ENCODE data around the gene ZNF521.

ZNF521 gene

DNA sequence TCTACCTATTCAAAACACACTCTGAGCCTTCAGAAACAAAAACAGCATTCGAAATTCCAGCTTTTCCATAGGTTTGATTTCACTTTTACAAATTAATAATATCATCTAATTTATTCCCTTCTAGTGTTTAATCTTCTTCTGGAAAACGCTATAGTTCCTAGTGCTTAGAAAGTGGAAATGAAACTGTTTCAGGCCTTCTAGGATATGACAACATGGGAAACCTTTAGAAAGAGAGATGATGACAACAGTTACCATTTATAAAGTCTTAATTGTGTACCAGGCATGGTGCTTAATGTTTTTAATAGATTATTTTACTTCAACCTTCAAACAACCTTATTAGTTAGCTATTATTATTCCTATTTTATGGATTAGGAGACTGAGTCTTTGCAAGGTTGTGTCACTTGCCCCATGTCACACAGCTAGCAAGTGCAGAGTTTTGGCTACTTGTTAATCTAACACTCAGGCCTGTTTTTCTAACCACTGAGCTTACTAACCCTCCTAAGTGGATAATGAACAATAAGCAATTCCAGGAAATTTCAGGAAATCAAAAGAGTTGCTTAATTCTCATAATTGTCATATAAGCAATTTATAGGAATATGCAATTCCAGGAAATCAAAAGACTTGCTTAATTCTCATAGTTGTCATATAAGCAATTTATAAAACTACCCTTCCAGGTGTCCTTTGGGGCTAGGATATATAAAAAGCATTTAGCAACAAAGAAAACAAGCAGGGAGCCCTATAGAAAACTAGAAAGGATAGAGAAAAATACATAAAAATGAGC, 206.0 kb downstream of the ZNF521 start:
- Histone ChIP-seq H3K27me3 (ENCODE audit: control insufficient read depth, insufficient read depth, low read length) (no peaks in the 10 kb centered on the region), H3K36me3 (ENCODE audit: control insufficient read depth, low read depth, low read length) (no peaks in the 10 kb centered on the region), H3K4me1 (ENCODE audit: control insufficient read depth, low read depth, low read length) (no peaks in the 10 kb centered on the region), H3K27ac (ENCODE audit: low read length) (no peak overlapping the region), H3K9ac (ENCODE audit: low read length) (no peak overlapping the region), H3K4me3 (ENCODE audit: low read length) (no peak overlapping the region), H3K9me3 (ENCODE audit: control insufficient read depth, low read depth, low read length) (no peaks in the 10 kb centered on the region)

DNA sequence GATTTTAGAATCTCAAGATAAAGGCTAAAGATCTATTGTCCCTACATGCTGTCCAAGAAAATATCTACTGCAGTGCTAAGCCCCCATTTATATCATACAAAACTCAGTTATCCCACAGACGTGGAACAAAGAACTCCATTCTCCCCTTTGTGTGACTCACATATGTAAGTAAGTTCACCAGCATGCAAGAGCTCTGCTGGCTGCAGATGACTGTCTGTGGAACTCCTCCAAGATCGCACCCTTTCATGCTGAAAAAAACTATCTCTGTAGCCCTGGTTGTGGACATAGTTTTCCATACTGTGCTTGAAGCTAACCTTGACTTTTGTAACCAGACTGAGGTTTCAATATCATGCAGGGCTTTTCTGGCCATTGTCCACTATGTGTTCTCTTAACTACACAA, 207.1 kb downstream of the ZNF521 start:
- H3K27me3 ChIP-seq (ENCODE audit: control insufficient read depth, insufficient read depth, low read length) = no peaks in the 10 kb centered on the region
- no peaks in the 10 kb centered on the region for H3K36me3 ChIP-seq (ENCODE audit: control insufficient read depth, low read depth, low read length)
- H3K27ac ChIP-seq (ENCODE audit: low read length) = no peak overlapping the region
- H3K9me3 ChIP-seq (ENCODE audit: control insufficient read depth, low read depth, low read length) = no peaks in the 10 kb centered on the region
- H3K4me1 ChIP-seq (ENCODE audit: control insufficient read depth, low read depth, low read length) = no peaks in the 10 kb centered on the region
- no peak overlapping the region for H3K9ac ChIP-seq (ENCODE audit: low read length)
- H3K4me3 ChIP-seq (ENCODE audit: low read length) = no peak overlapping the region

DNA sequence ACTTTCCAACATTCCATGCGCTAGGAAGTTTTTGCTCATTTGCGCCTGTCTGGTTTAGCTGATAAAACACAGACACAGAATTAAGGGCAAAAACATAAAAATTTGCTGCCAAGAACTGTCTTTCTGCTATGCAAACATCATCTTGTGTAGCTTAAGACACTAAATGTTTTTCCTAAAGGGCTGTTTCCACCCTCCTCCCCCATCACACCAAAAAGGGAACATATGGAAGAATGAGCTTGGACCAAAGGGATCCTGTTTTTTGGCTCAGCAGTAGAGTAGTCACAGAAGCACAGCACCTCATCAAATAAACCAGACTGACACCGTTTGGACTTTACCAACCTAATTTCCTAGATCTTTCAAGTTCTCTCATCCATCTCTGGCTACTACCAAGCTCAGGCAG, 210.1 kb downstream of the ZNF521 start:
- Histone ChIP-seq H3K4me1 (ENCODE audit: control insufficient read depth, low read depth, low read length) (no peaks in the 10 kb centered on the region), H3K27ac (ENCODE audit: low read length) (no peak overlapping the region), H3K9me3 (ENCODE audit: control insufficient read depth, low read depth, low read length) (no peaks in the 10 kb centered on the region), H3K27me3 (ENCODE audit: control insufficient read depth, insufficient read depth, low read length) (no peaks in the 10 kb centered on the region), H3K4me3 (ENCODE audit: low read length) (no peak overlapping the region), H3K36me3 (ENCODE audit: control insufficient read depth, low read depth, low read length) (no peaks in the 10 kb centered on the region), H3K9ac (ENCODE audit: low read length) (no peak overlapping the region)

DNA sequence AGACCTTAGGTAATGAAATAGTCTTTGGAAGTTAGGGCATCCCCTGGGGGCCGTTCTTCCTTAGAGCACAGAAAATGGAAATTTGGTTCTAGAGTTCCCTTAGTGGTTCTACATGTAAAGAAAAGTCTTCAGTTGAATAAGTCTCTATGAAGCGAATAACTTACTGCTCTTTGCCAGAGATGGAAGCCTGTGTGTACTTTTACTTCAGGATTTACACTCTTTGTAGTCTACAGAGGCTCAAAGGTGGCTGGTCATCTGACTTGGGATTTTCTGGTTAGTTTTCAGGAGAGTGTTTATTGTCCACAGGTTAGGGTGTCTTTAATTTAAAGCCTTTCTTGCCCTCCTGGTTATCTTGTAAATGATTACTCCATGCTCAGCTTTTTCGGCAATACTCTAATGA, 210.6 kb downstream of the ZNF521 start:
- no peak overlapping the region for H3K9ac ChIP-seq (ENCODE audit: low read length)
- H3K4me1 ChIP-seq (ENCODE audit: control insufficient read depth, low read depth, low read length) = no peaks in the 10 kb centered on the region
- H3K27me3 ChIP-seq (ENCODE audit: control insufficient read depth, insufficient read depth, low read length) = no peaks in the 10 kb centered on the region
- H3K4me3 ChIP-seq (ENCODE audit: low read length) = no peak overlapping the region
- no peak overlapping the region for H3K27ac ChIP-seq (ENCODE audit: low read length)
- no peaks in the 10 kb centered on the region for H3K36me3 ChIP-seq (ENCODE audit: control insufficient read depth, low read depth, low read length)
- no peaks in the 10 kb centered on the region for H3K9me3 ChIP-seq (ENCODE audit: control insufficient read depth, low read depth, low read length)

DNA sequence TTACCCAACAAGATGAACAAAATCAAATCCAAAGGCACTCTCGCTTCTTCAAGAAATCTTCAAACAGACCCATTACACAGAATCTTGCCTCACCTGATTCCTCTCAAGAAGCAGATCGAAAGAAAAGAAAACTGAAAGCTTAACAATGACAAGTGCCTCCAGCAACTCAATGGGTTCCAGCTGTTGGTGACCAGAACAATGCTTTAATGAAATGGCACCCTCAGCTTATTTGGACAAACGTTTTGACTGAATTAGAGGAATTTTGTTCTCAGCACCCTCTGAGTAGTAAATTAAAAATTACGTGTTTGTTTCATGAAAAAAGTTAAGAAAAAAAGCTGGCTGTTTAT, 211.0 kb downstream of the ZNF521 start:
- H3K9me3 ChIP-seq (ENCODE audit: control insufficient read depth, low read depth, low read length) = no peaks in the 10 kb centered on the region
- H3K9ac ChIP-seq (ENCODE audit: low read length) = no peak overlapping the region
- H3K4me1 ChIP-seq (ENCODE audit: control insufficient read depth, low read depth, low read length) = no peaks in the 10 kb centered on the region
- H3K27ac ChIP-seq (ENCODE audit: low read length) = no peak overlapping the region
- no peaks in the 10 kb centered on the region for H3K36me3 ChIP-seq (ENCODE audit: control insufficient read depth, low read depth, low read length)
- H3K4me3 ChIP-seq (ENCODE audit: low read length) = no peak overlapping the region
- no peaks in the 10 kb centered on the region for H3K27me3 ChIP-seq (ENCODE audit: control insufficient read depth, insufficient read depth, low read length)

DNA sequence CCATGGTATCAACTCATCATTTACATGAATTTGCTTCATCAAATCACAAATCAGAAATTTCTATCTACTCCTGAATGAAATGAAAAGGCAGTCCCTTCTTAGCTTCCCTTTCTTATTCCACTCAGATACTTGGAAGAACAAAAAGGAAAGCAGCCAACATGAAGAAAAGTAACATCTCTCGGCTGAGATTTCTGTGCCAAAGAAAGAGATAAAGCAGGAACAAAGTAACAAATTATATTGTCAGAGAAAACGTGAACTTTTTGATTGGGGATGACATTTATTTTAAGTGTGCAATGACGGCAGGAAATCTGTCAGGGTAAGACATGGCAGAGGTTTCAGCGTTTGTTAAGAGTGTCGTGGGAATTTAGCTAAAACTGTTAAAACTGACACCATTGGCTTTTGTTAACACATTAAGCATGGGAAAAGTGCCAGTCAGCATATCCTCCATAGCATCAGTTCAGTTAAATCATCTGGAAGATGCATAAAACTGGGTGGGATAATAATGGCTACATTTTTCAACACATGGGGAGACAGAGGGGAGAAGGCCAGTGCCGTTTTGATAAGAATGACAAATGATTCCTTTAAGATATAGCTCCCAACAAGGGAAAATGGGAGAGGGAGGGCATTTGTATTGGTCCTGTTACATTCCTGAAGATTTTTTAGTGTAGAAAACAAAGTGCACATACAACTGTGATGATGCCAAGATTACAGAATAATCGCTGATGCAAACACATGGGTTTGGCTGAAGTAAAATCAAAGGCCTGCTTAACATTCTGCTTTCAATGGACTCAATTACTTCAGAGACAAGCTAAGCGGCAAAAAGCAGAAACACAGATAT, 211.6 kb downstream of the ZNF521 start:
- Histone ChIP-seq H3K9ac (ENCODE audit: low read length) (no peak overlapping the region), H3K4me3 (ENCODE audit: low read length) (no peak overlapping the region), H3K27me3 (ENCODE audit: control insufficient read depth, insufficient read depth, low read length) (no peaks in the 10 kb centered on the region)

DNA sequence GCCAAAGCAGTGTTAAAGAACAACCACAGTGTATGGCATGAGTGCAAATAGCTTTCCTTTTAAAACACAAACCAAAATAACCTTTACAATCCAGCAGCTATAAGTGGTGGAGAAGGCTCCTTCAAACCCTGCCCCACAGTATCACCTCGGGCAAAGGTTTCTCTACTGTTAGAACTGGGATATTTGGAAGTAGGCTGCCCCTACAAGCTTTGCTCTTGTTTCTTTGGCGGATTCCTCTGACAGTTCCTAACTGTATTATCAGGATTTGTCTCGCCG, 214.8 kb downstream of the ZNF521 start:
- no peak overlapping the region for H3K4me3 ChIP-seq (ENCODE audit: low read length)
- H3K27me3 ChIP-seq (ENCODE audit: control insufficient read depth, insufficient read depth, low read length) = no peaks in the 10 kb centered on the region
- H3K27ac ChIP-seq (ENCODE audit: low read length) = no peak overlapping the region
- H3K9ac ChIP-seq (ENCODE audit: low read length) = no peak overlapping the region
- H3K4me1 ChIP-seq (ENCODE audit: control insufficient read depth, low read depth, low read length) = peaks cover 12% of the 10 kb centered on the region
- no peaks in the 10 kb centered on the region for H3K36me3 ChIP-seq (ENCODE audit: control insufficient read depth, low read depth, low read length)
- H3K9me3 ChIP-seq (ENCODE audit: control insufficient read depth, low read depth, low read length) = no peaks in the 10 kb centered on the region

More for the DNA sequence above, 211.6 kb downstream of the ZNF521 start:
- H3K36me3 ChIP-seq (ENCODE audit: control insufficient read depth, low read depth, low read length) = no peaks in the 10 kb centered on the region
- peaks cover 2% of the 10 kb centered on the region for H3K4me1 ChIP-seq (ENCODE audit: control insufficient read depth, low read depth, low read length)
- no peak overlapping the region for H3K27ac ChIP-seq (ENCODE audit: low read length)
- H3K9me3 ChIP-seq (ENCODE audit: control insufficient read depth, low read depth, low read length) = no peaks in the 10 kb centered on the region

DNA sequence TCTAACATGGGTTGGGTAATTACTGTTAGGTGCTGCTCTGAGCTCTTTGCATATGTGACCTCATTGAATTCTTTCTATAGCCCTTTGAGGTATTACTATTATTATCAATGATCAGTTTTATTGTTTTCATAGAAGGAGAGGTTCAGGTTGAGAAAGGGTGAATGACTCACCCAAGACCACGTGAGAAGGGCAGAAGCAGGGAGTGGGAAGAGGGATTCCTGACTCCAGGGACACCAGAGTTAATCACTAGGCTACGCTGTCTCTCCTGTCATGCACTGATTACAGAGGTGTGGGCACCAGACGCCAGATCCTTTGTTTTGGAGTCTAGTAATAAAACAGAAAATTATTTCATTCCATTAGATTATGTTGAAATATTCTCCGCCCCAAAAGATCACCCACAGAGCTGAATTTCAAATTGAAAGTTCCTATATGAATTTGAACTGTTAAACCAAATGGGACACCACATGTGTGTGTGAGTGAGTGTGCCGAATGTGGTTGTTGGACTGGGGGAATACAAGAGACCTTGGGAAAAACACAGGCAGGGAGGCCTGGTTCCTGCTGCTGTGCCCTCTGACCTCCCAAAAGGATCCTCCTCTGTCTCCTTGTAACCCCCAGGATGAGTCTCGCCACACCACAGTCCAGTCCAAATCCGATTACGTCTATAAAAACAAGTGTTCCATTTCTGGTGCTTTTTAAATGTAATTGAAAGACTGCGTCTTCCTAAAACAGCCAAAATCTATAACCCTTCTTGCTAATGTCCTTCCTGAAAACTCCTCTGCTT, 215.4 kb downstream of the ZNF521 start:
- Histone ChIP-seq H3K27me3 (ENCODE audit: control insufficient read depth, insufficient read depth, low read length) (no peaks in the 10 kb centered on the region), H3K4me3 (ENCODE audit: low read length) (no peak overlapping the region), H3K36me3 (ENCODE audit: control insufficient read depth, low read depth, low read length) (no peaks in the 10 kb centered on the region), H3K9me3 (ENCODE audit: control insufficient read depth, low read depth, low read length) (no peaks in the 10 kb centered on the region), H3K9ac (ENCODE audit: low read length) (no peak overlapping the region), H3K27ac (ENCODE audit: low read length) (no peak overlapping the region), H3K4me1 (ENCODE audit: control insufficient read depth, low read depth, low read length) (peaks cover 12% of the 10 kb centered on the region)

DNA sequence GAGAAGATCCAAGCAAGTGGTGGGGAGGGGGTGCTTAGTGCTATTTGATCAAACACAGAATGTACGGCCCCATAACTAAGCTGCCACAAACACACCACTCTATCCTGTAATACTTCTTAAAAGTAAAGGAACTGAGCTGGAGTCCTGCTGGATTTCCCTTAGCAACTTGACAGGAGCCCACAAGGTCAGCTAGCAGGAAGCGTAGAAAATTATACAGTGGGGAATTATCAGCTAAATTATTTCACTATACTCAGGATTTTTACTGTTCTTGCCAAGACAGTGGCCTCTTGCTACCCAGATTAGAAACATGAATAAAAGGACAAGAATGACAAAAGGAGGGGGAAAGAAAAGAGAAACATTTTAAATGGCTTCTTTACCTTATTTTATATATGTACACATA, 217.1 kb downstream of the ZNF521 start:
- peaks cover 12% of the 10 kb centered on the region for H3K4me1 ChIP-seq (ENCODE audit: control insufficient read depth, low read depth, low read length)
- no peaks in the 10 kb centered on the region for H3K36me3 ChIP-seq (ENCODE audit: control insufficient read depth, low read depth, low read length)
- no peaks in the 10 kb centered on the region for H3K9me3 ChIP-seq (ENCODE audit: control insufficient read depth, low read depth, low read length)
- H3K27me3 ChIP-seq (ENCODE audit: control insufficient read depth, insufficient read depth, low read length) = no peaks in the 10 kb centered on the region
- H3K4me3 ChIP-seq (ENCODE audit: low read length) = no peak overlapping the region
- no peak overlapping the region for H3K9ac ChIP-seq (ENCODE audit: low read length)
- H3K27ac ChIP-seq (ENCODE audit: low read length) = no peak overlapping the region

DNA sequence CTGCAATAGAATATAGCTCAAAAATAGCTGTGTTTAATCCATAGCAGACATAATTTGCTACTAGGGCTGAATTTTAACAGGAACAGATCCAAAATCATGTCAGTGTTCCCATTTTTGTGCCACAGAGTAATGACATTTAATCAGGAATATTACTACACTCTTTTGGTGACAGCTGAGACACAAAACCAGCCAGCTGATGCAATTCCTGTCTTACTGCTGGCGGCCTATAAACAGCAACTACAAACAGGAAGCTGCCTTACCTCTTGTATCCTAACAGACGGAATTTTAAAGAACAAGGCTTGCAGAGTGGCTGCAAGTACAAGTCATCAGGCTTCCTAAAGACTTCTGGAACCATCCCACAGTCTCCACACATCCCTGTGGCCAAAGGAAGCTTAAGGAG, 218.1 kb downstream of the ZNF521 start:
- no peaks in the 10 kb centered on the region for H3K36me3 ChIP-seq (ENCODE audit: control insufficient read depth, low read depth, low read length)
- H3K9me3 ChIP-seq (ENCODE audit: control insufficient read depth, low read depth, low read length) = no peaks in the 10 kb centered on the region
- peaks cover 12% of the 10 kb centered on the region for H3K4me1 ChIP-seq (ENCODE audit: control insufficient read depth, low read depth, low read length)
- no peak overlapping the region for H3K27ac ChIP-seq (ENCODE audit: low read length)
- no peak overlapping the region for H3K4me3 ChIP-seq (ENCODE audit: low read length)
- H3K27me3 ChIP-seq (ENCODE audit: control insufficient read depth, insufficient read depth, low read length) = no peaks in the 10 kb centered on the region
- H3K9ac ChIP-seq (ENCODE audit: low read length) = no peak overlapping the region

DNA sequence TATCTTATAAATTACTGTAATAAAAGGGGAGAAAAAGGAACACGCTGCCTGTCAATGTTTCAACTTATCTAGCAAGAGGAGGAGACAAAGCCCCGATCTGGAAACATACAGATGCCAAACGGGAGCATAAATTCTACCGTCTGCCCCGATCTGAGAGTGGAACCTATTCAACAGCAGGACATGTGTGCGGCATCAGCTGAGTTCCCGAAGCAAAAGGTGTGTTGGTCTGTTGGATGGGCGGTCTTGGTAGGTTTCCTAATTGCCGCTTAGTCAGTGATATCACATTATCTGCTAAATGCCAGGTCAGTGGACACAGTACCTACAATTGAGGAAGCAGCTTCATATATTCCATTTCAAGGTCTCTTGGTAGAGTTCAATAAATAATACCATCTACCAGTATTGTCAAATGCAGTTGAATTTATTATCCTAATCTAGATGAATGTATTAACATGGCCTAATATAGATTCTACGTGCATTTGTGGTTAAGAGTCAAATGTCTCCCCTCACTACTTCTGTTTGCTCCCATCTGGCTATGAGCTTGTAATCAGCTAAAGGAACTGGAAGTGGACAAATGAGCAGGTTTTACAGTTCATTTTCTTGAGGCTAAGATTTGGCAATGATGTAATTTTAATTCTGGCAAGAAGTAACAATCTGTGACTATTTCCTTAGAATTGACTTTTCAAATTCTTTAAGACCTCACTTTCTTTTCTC, 219.0 kb downstream of the ZNF521 start:
- Histone ChIP-seq H3K4me1 (ENCODE audit: control insufficient read depth, low read depth, low read length) (peaks cover 12% of the 10 kb centered on the region), H3K27ac (ENCODE audit: low read length) (no peak overlapping the region), H3K4me3 (ENCODE audit: low read length) (no peak overlapping the region), H3K27me3 (ENCODE audit: control insufficient read depth, insufficient read depth, low read length) (no peaks in the 10 kb centered on the region), H3K9me3 (ENCODE audit: control insufficient read depth, low read depth, low read length) (no peaks in the 10 kb centered on the region), H3K9ac (ENCODE audit: low read length) (no peak overlapping the region), H3K36me3 (ENCODE audit: control insufficient read depth, low read depth, low read length) (no peaks in the 10 kb centered on the region)

All from iPS-18a (cell line).